Measurements from ENCODE around the gene ZNF443. TPM values are rescaled to one million over a fixed set of nuclear protein-coding genes. Genes with fewer than 3 reads are reported as not detected.
"Not testable (repeated sequence)": the region's sequence is repeated elsewhere in the genome, so short reads cannot be mapped to it uniquely, and the experiment has no call there.

The ZNF443 gene
- total RNA-seq, 1 experiment from 2014 or later, result 3.4 TPM

- H4K20me1 ChIP-seq (ENCODE audit: low read length); H3F3A ChIP-seq (ENCODE audit: low read length, unreplicated experiment); intact Hi-C loops (cut with micrococcal nuclease); H3K4me1 ChIP-seq (ENCODE audit: insufficient read depth, low read length); H3K27ac ChIP-seq (ENCODE audit: low read length); H3K79me2 ChIP-seq (ENCODE audit: low read length); H3K9me2 ChIP-seq (replicated peaks; ENCODE audit: low read length); POLR2A ChIA-PET (ENCODE audit: unreplicated experiment); H3K27me3 ChIP-seq (ENCODE audit: low read length); BruUV-seq (replicated peaks); DNase-seq; H3K9ac ChIP-seq (ENCODE audit: low read length); H3K4me2 ChIP-seq (ENCODE audit: low read length); ATAC-seq; H3K4me3 ChIP-seq (ENCODE audit: low read length); CTCF ChIA-PET; H2AFZ ChIP-seq (ENCODE audit: low read length): not testable (repeated sequence)
- H3K9me3 ChIP-seq (ENCODE audit: low read length), result peaks cover 37% of the 10 kb centered on the region
- peaks cover 62% of the 10 kb centered on the region for H3K36me3 ChIP-seq (ENCODE audit: low read depth, low read length)
Measured at GRCh38 chr19:12386365-12386764, 54.5 kb downstream of the ZNF443 start.

DNA sequence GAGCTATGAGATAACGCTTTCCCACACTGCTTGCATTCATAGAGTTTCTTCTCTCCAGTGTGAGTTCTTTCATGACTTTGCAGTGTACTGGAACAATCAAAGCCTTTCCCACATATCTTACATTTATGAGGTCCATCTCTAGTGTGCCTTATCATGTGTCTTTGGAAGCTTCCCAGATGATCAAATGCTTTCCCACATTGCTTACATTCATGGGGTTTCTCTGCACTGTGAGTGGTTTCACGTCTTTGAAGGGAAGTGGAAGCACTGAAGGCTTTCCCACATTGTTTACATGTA, 60.4 kb downstream of the ZNF443 start:
- intact Hi-C loops (cut with micrococcal nuclease), result no loop called here
- BruUV-seq (replicated peaks), result no TSS peak
- no peaks in the 10 kb centered on the region for H3K4me1 ChIP-seq (ENCODE audit: insufficient read depth, low read length)
- no peaks in the 10 kb centered on the region for H3F3A ChIP-seq (ENCODE audit: low read length, unreplicated experiment)
- H3K9ac ChIP-seq (ENCODE audit: low read length), result no peak overlapping the region
- H3K79me2 ChIP-seq (ENCODE audit: low read length), result no peaks in the 10 kb centered on the region
- CTCF ChIA-PET, result no interaction called here
- no peak overlapping the region for H3K27ac ChIP-seq (ENCODE audit: low read length)
- ATAC-seq, result no peak
- no peak overlapping the region for H3K4me3 ChIP-seq (ENCODE audit: low read length)
- H3K36me3 ChIP-seq (ENCODE audit: low read depth, low read length), result peaks cover 47% of the 10 kb centered on the region
- POLR2A ChIA-PET (ENCODE audit: unreplicated experiment), result no interaction called here
- no peaks in the 10 kb centered on the region for H3K9me2 ChIP-seq (replicated peaks; ENCODE audit: low read length)
- H3K27me3 ChIP-seq (ENCODE audit: low read length), result no peaks in the 10 kb centered on the region
- H4K20me1 ChIP-seq (ENCODE audit: low read length), result no peaks in the 10 kb centered on the region
- peaks cover 64% of the 10 kb centered on the region for H3K9me3 ChIP-seq (ENCODE audit: low read length)
- DNase-seq, result no peak
- no peak overlapping the region for H3K4me2 ChIP-seq (ENCODE audit: low read length)
- H2AFZ ChIP-seq (ENCODE audit: low read length), result no peak overlapping the region
- no peak for TF ChIP-seq EZH2phosphoT487 (IDR thresholded peaks at IDR 0.05; ENCODE audit: borderline replicate concordance, low read length)
- TF ChIP-seq EZH2 (IDR thresholded peaks at IDR 0.05; ENCODE audit: low read length, unreplicated experiment), result no peak
- no peak for TF ChIP-seq CTCF (conservative IDR thresholded peaks at IDR 0.05; ENCODE audit: low read depth, low read length)

DNA sequence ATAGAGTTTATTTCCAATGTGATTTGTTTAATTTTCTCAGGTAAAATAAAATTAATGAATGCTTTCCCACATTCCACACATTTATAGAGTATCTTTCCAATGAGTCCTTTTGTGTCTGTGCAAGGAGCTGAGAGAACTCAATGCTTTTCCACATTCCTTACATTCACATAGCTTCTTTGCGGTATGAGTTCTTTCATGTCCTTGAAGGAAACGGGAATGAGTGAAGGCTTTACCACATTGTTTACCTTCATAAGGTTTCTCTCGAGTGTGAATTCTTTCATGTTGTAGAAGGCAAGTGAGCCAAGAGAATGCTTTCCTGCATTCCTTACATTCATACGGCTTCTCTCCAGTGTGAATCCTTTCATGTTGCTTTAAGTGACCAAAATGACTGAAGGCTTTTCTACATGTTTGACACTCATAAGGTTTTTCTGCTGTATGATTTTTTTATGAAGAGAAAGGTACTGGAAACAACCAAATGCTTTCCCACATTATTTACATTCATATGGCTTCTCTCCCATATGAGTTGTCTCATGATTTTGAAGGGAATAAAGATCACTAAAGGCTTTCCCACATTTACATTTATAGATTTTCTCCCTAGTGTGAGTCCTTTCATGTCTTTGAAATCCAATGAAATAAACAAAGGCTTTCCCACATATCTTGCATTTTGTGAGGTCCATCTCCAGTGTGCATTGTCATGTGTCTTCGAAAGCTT, 60.9 kb downstream of the ZNF443 start:
- intact Hi-C loops (cut with micrococcal nuclease), result no loop called here
- Histone ChIP-seq H3K4me1 (ENCODE audit: insufficient read depth, low read length) (no peaks in the 10 kb centered on the region), H3K27me3 (ENCODE audit: low read length) (no peaks in the 10 kb centered on the region), H3K9me3 (ENCODE audit: low read length) (peaks cover 60% of the 10 kb centered on the region), H3F3A (ENCODE audit: low read length, unreplicated experiment) (no peaks in the 10 kb centered on the region), H3K27ac (ENCODE audit: low read length) (no peak overlapping the region), H2AFZ (ENCODE audit: low read length) (no peak overlapping the region), H3K4me2 (ENCODE audit: low read length) (no peak overlapping the region), H3K9ac (ENCODE audit: low read length) (no peak overlapping the region), H4K20me1 (ENCODE audit: low read length) (no peaks in the 10 kb centered on the region), H3K4me3 (ENCODE audit: low read length) (no peak overlapping the region), H3K79me2 (ENCODE audit: low read length) (no peaks in the 10 kb centered on the region), H3K36me3 (ENCODE audit: low read depth, low read length) (peaks cover 47% of the 10 kb centered on the region), H3K9me2 (replicated peaks; ENCODE audit: low read length) (no peaks in the 10 kb centered on the region)
- ATAC-seq (no peak), DNase-seq (no peak)
- ChIA-PET CTCF (no interaction called here), POLR2A (ENCODE audit: unreplicated experiment) (no interaction called here)
- BruUV-seq (replicated peaks), result no TSS peak
- TF ChIP-seq EZH2phosphoT487 (IDR thresholded peaks at IDR 0.05; ENCODE audit: borderline replicate concordance, low read length) (no peak), CTCF (conservative IDR thresholded peaks at IDR 0.05; ENCODE audit: low read depth, low read length) (no peak), EZH2 (IDR thresholded peaks at IDR 0.05; ENCODE audit: low read length, unreplicated experiment) (no peak)

Other genes with a start within 250 kb of the ZNF443 start
- 3.0 and 8.2 TPM in 2 replicates for gene ZNF44, start 146.1 kb downstream of the ZNF443 start, total RNA-seq (2014; rRNA removed)
- 1.1 and 2.1 TPM in 2 replicates for gene ZNF563, start 107.4 kb downstream of the ZNF443 start, total RNA-seq (2014; rRNA removed)
- 0.63 and 1.1 TPM in 2 replicates for gene ZNF442, start 75.3 kb downstream of the ZNF443 start, total RNA-seq (2014; rRNA removed)
- gene ZNF799, start 39.8 kb downstream of the ZNF443 start, total RNA-seq (2014; rRNA removed), result 3.8 and 5.9 TPM in 2 replicates
- gene ZNF709, start 43.8 kb upstream of the ZNF443 start, total RNA-seq (2014; rRNA removed), result 0.77 and 2.2 TPM in 2 replicates
- 3.8 and 6.0 TPM in 2 replicates for gene ZNF564, start 110.5 kb upstream of the ZNF443 start, total RNA-seq (2014; rRNA removed)
- 6.9 and 10.7 TPM in 2 replicates for gene ZNF490, start 169.8 kb upstream of the ZNF443 start, total RNA-seq (2014; rRNA removed)
- 15.8 and 26.3 TPM in 2 replicates for gene ZNF791, start 169.9 kb upstream of the ZNF443 start, total RNA-seq (2014; rRNA removed)
- 62.9 and 67.5 TPM in 2 replicates for gene MAN2B1, start 225.7 kb upstream of the ZNF443 start, total RNA-seq (2014; rRNA removed)
- 39.5 and 53.5 TPM in 2 replicates for gene WDR83, start 225.8 kb upstream of the ZNF443 start, total RNA-seq (2014; rRNA removed)
- 140 and 150 TPM in 2 replicates for gene DHPS, start 240.9 kb upstream of the ZNF443 start, total RNA-seq (2014; rRNA removed)
- not detected in 2 replicates for gene GNG14, start 247.0 kb upstream of the ZNF443 start, total RNA-seq (2014; rRNA removed)